GM12864 (cell line): Measurements from ENCODE around the gene APOBEC3B.
"Not testable (repeated sequence)": the region's sequence is repeated elsewhere in the genome, so short reads cannot be mapped to it uniquely, and the experiment has no call there.

Experiments
- DNase-seq: peaks from one replicate; pipeline ENCODE4 v3.0.0-alpha.2; 2011; ENCODE audit warnings: low read depth
- H3K4me3 ChIP-seq: 2 replicates; pipeline ENCODE4 v1.5.1; 2011; ENCODE audit warnings: mild to moderate bottlenecking, low read depth, low read length, control low read depth
- CTCF ChIP-seq: IDR thresholded peaks from 2 replicates; pipeline ENCODE4 v1.5.1; 2011; ENCODE audit warnings: low read depth, mild to moderate bottlenecking, moderate library complexity, low read length, control low read depth, inconsistent platforms; ENCODE audit errors: missing control alignments

The APOBEC3B gene

GRCh38 chr22:38955250-38955905 lies 26.8 kb upstream of the APOBEC3B start:
- H3K4me3 ChIP-seq = no peak overlapping the region
- no peak for TF ChIP-seq CTCF
- DNase-seq = no peak

GRCh38 chr22:38955926-38956325 lies 26.2 kb upstream of the APOBEC3B start:
- no peak overlapping the region for H3K4me3 ChIP-seq
- DNase-seq = no peak
- no peak for TF ChIP-seq CTCF

GRCh38 chr22:38956551-38956950 lies 25.6 kb upstream of the APOBEC3B start:
- DNase-seq = no peak
- no peak overlapping the region for H3K4me3 ChIP-seq
- no peak for TF ChIP-seq CTCF

- TF ChIP-seq CTCF = no peak
- H3K4me3 ChIP-seq = no peak within 1 kb of the TSS
- DNase-seq = no peak
Measured at GRCh38 chr22:38957046-38957770, 24.9 kb upstream of the APOBEC3B start, which contains the start of gene APOBEC3A. TSS of gene APOBEC3A (plus strand) at chr22:38957609. CDS start at chr22:38957692, 83 bp downstream.

- no peak overlapping the region for H3K4me3 ChIP-seq
- no peak for TF ChIP-seq CTCF
- no peak for DNase-seq
Measured at GRCh38 chr22:38957808-38958650, 24.1 kb upstream of the APOBEC3B start.

GRCh38 chr22:38958651-38958943 lies 23.6 kb upstream of the APOBEC3B start:
- H3K4me3 ChIP-seq, DNase-seq: not testable (repeated sequence)

GRCh38 chr22:38959590-38959989 lies 22.6 kb upstream of the APOBEC3B start:
- DNase-seq = no peak
- H3K4me3 ChIP-seq = no peak overlapping the region
- TF ChIP-seq CTCF = no peak

- not testable (repeated sequence) for DNase-seq, H3K4me3 ChIP-seq
Measured at GRCh38 chr22:38960673-38961072, 21.5 kb upstream of the APOBEC3B start.

DNA sequence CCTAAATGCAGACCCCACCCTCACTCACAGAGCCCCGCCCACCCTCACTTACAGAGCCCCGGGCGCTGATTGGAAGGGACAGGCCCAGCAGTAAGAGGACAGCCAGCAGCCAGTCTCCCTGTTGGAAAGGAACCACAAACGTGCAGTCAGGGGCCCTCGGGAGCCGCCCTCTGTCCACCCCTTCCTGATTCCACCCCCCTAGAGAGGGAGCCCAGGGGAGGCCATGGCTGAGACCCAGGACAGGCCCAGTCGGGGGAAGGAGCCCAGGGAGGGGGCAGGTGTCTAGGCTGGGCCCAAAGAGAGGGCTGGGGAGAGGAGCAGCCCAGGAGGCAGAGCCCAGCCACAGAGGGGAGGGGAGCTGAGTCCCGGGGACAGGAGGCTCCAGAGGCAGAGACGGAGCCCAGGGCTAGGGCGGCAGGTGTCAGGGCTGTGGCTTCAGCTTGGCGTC lies 18.8 kb upstream of the APOBEC3B start:
- not testable (repeated sequence) for H3K4me3 ChIP-seq, DNase-seq
